HepG2 (cell line): ENCODE measurements around the gene RNU7-1. TPM values are rescaled to one million over a fixed set of nuclear protein-coding genes. Genes with fewer than 3 reads are reported as not detected.

Experiments
- ATF7 ChIP-seq, 2 experiments: fragments of 450-650 bp in 1 of 2; sonication (generic) in 1 of 2; formaldehyde crosslinking in 1 of 2; IDR thresholded peaks; 2 replicates each; pipeline versions ENCODE4 v1.4.0 to v1.6.1; 2016 to 2020; ENCODE audit warnings: antibody characterized with exemption in 1 of 2, mild to moderate bottlenecking in 1 of 2, missing genetic modification reagents in 1 of 2
- CEBPG ChIP-seq: IDR thresholded peaks from 2 replicates; pipeline ENCODE4 v1.6.1; 2016
- FOXM1 ChIP-seq: sonication (generic); formaldehyde crosslinking; IDR thresholded peaks from 2 replicates; pipeline ENCODE4 v1.5.0; 2020; ENCODE audit warnings: missing genetic modification reagents
- GTF2F1 ChIP-seq: fragments of 150-350 bp; IDR thresholded peaks from 2 replicates; pipeline ENCODE4 v1.6.1; 2014; ENCODE audit warnings: low read length
- MBD4 ChIP-seq: IDR thresholded peaks from 2 replicates; pipeline ENCODE4 v1.6.1; 2012; ENCODE audit warnings: low read length, inconsistent platforms, borderline replicate concordance
- MED1 ChIP-seq: sonication (generic); formaldehyde crosslinking; IDR thresholded peaks from 2 replicates; pipeline ENCODE4 v1.4.0; 2020; ENCODE audit warnings: missing genetic modification reagents
- PPARG ChIP-seq: conservative IDR thresholded peaks from 2 replicates; pipeline ENCODE4 v1.6.1; 2016; ENCODE audit warnings: missing biosample characterization, missing genetic modification reagents
- SRSF9 ChIP-seq: fragments of 200-400 bp; formaldehyde crosslinking; IDR thresholded peaks from 2 replicates; pipeline ENCODE4 v1.6.1; 2018; ENCODE audit warnings: borderline replicate concordance, mild to moderate bottlenecking, low read depth, low read length; ENCODE audit not compliant: insufficient read depth, poor library complexity, severe bottlenecking
- STAG1 ChIP-seq: sonication (generic); formaldehyde crosslinking; IDR thresholded peaks from 2 replicates; pipeline ENCODE4 v1.4.0; 2020; ENCODE audit warnings: missing genetic modification reagents
- WIZ ChIP-seq: sonication (generic); formaldehyde crosslinking; IDR thresholded peaks from 2 replicates; pipeline ENCODE4 v1.5.1; 2020; ENCODE audit warnings: mild to moderate bottlenecking, missing genetic modification reagents
- ZNF251 ChIP-seq: sonication (generic); formaldehyde crosslinking; IDR thresholded peaks from 2 replicates; pipeline ENCODE4 v1.9.0; 2021; ENCODE audit warnings: mild to moderate bottlenecking, missing genetic modification reagents
- ZNF264 ChIP-seq: sonication (generic); formaldehyde crosslinking; IDR thresholded peaks from 2 replicates; pipeline ENCODE4 v1.4.0; 2020; ENCODE audit warnings: missing genetic modification reagents
- ZNF782 ChIP-seq: sonication (generic); formaldehyde crosslinking; IDR thresholded peaks from 2 replicates; pipeline ENCODE4 v1.4.0; 2020; ENCODE audit warnings: missing genetic modification reagents, mild to moderate bottlenecking, borderline replicate concordance
- ZNF790 ChIP-seq: sonication (generic); formaldehyde crosslinking; IDR thresholded peaks from 2 replicates; pipeline ENCODE4 v1.8.0; 2022; ENCODE audit warnings: missing genetic modification reagents, mild to moderate bottlenecking, borderline replicate concordance
- polyA plus RNA-seq, 8 experiments: library from polyadenylated mRNA; depleted of rRNA in 3 of 8; stranded (reverse) in 7 of 8; unstranded in 1 of 8; fragments of >200 nt; fragmentation: Illumina TruSeq in 4 of 8; extraction: Trizol in 4 of 8; gene quantifications; 2 replicates each; pipeline versions ENCODE4 v1.2.1 to v1.2.3, GENCODE V29; 2011 to 2016; ENCODE audit warnings: low read depth in 4 of 8, missing spikeins in 1 of 8, mixed read lengths in 1 of 8; ENCODE audit not compliant: insufficient read depth in 1 of 8
- total RNA-seq, 5 experiments: library from RNA; depleted of rRNA; stranded (reverse); fragments of >200 nt; fragmentation: Illumina TruSeq; extraction: Trizol; gene quantifications; 2 replicates each; pipeline ENCODE4 v1.2.3, GENCODE V29; 2016; ENCODE audit warnings: low read depth in 1 of 5
- TF ChIP-seq, protein P1 (sequence below): sonication (generic); formaldehyde crosslinking; IDR thresholded peaks from 2 replicates; pipeline ENCODE4 v1.5.1; 2020; ENCODE audit warnings: missing genetic modification reagents, mild to moderate bottlenecking, borderline replicate concordance
- TF ChIP-seq, protein P2 (sequence below): sonication (generic); formaldehyde crosslinking; conservative IDR thresholded peaks from 2 replicates; pipeline ENCODE4 v1.5.0; 2020; ENCODE audit warnings: missing genetic modification reagents
- TF ChIP-seq, protein P3 (sequence below): sonication (generic); formaldehyde crosslinking; IDR thresholded peaks from 2 replicates; pipeline ENCODE4 v1.9.0; 2021; ENCODE audit warnings: missing genetic modification reagents, mild to moderate bottlenecking, borderline replicate concordance
- TF ChIP-seq, protein P4 (sequence below): sonication (generic); formaldehyde crosslinking; IDR thresholded peaks from 2 replicates; pipeline ENCODE4 v1.8.1; 2023; ENCODE audit warnings: mild to moderate bottlenecking, inconsistent platforms, moderate library complexity, missing genetic modification reagents, borderline replicate concordance
- TF ChIP-seq, protein P5 (sequence below): sonication (generic); formaldehyde crosslinking; IDR thresholded peaks from 2 replicates; pipeline ENCODE4 v1.8.1; 2023; ENCODE audit warnings: mild to moderate bottlenecking, missing genetic modification reagents, borderline replicate concordance
- TF ChIP-seq, protein P6 (sequence below): sonication (generic); formaldehyde crosslinking; conservative IDR thresholded peaks from 2 replicates; pipeline ENCODE4 v1.8.0; 2022; ENCODE audit warnings: low read depth, missing genetic modification reagents

The RNU7-1 gene
- total and polyA plus RNA-seq, 2 of the 13 experiments (the other 11 are each of a cell fraction or from before 2014, with no cell fraction given): not detected

DNA sequence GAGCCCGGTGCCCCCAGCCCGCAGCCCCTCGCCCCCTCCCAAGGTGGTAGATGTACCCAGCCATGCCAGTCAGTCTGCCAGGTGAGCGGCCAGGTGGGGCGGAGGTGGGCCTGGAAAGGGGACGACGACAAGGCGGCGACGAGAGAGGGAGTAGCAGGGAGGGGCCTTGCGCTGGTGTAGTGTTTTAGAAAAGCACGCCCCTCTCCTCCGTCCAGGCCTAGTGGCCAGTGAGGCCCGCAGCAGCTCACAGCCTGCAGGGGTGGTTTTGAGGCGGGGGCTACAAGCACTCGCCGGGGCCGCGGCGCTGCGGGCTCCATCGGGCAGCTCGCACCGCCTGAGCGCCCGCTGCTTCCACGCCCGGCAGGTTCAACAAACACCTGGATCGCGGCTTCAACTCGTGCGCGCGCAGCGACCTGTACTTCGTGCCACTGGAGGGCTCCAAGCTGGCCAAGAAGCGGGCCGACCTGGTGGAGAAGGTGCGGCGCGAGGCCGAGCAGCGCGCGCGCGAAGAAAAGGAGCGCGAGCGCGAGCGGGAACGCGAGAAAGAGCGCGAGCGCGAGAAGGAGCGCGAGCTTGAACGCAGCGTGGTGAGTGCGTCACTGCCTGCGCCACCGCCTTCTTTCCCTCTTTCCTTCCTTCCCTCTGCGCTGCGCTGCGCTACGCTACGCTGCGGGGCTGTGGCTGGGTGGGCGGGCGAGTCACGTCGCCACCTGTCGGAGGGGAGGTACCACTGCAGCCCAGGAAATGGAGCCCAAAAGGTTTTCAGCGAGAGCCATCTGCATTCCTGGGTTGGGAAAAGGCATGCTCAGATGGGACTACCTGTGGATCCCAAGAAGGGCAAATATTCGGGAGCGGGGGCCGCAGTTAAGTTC is 5.9 kb upstream of the RNU7-1 start (continued):
- TF ChIP-seq, protein P1, sequence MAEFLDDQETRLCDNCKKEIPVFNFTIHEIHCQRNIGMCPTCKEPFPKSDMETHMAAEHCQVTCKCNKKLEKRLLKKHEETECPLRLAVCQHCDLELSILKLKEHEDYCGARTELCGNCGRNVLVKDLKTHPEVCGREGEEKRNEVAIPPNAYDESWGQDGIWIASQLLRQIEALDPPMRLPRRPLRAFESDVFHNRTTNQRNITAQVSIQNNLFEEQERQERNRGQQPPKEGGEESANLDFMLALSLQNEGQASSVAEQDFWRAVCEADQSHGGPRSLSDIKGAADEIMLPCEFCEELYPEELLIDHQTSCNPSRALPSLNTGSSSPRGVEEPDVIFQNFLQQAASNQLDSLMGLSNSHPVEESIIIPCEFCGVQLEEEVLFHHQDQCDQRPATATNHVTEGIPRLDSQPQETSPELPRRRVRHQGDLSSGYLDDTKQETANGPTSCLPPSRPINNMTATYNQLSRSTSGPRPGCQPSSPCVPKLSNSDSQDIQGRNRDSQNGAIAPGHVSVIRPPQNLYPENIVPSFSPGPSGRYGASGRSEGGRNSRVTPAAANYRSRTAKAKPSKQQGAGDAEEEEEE (CRISPR knock-in tag): no peak; the same call in 1 of the 2 replicates
- TF ChIP-seq FOXM1 (CRISPR knock-in tag) (no peak), ZNF264 (CRISPR knock-in tag) (0 out of 2 replicates have a peak, but pooled peaks have one; percentile 59), WIZ (CRISPR knock-in tag) (0 out of 2 replicates have a peak, but pooled peaks have one; percentile 23), ATF7 (IDR thresholded peaks at IDR 0.05) (no peak), ATF7 (CRISPR knock-in tag; IDR thresholded peaks at IDR 0.05) (peak; percentile 53; the same call in 1 of the 2 replicates), PPARG (CRISPR knock-in tag) (peak; percentile 64; the same call in 1 of the 2 replicates), SRSF9 (no peak), ZNF790 (CRISPR knock-in tag) (peak; percentile 93; the same call in 1 of the 2 replicates), STAG1 (CRISPR knock-in tag) (peak; percentile 62), ZNF251 (no peak), ZNF782 (CRISPR knock-in tag) (peak; percentile 49; the same call in 1 of the 2 replicates), MBD4 (no peak), GTF2F1 (no peak), CEBPG (CRISPR knock-in tag) (peak; percentile 65), MED1 (CRISPR knock-in tag) (peak; percentile 81)
- TF ChIP-seq, protein P2, sequence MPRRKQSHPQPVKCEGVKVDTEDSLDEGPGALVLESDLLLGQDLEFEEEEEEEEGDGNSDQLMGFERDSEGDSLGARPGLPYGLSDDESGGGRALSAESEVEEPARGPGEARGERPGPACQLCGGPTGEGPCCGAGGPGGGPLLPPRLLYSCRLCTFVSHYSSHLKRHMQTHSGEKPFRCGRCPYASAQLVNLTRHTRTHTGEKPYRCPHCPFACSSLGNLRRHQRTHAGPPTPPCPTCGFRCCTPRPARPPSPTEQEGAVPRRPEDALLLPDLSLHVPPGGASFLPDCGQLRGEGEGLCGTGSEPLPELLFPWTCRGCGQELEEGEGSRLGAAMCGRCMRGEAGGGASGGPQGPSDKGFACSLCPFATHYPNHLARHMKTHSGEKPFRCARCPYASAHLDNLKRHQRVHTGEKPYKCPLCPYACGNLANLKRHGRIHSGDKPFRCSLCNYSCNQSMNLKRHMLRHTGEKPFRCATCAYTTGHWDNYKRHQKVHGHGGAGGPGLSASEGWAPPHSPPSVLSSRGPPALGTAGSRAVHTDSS: no peak
- TF ChIP-seq, protein P3, sequence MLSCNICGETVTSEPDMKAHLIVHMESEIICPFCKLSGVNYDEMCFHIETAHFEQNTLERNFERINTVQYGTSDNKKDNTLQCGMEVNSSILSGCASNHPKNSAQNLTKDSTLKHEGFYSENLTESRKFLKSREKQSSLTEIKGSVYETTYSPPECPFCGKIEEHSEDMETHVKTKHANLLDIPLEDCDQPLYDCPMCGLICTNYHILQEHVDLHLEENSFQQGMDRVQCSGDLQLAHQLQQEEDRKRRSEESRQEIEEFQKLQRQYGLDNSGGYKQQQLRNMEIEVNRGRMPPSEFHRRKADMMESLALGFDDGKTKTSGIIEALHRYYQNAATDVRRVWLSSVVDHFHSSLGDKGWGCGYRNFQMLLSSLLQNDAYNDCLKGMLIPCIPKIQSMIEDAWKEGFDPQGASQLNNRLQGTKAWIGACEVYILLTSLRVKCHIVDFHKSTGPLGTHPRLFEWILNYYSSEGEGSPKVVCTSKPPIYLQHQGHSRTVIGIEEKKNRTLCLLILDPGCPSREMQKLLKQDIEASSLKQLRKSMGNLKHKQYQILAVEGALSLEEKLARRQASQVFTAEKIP (CRISPR knock-in tag): no peak
- TF ChIP-seq, protein P4, sequence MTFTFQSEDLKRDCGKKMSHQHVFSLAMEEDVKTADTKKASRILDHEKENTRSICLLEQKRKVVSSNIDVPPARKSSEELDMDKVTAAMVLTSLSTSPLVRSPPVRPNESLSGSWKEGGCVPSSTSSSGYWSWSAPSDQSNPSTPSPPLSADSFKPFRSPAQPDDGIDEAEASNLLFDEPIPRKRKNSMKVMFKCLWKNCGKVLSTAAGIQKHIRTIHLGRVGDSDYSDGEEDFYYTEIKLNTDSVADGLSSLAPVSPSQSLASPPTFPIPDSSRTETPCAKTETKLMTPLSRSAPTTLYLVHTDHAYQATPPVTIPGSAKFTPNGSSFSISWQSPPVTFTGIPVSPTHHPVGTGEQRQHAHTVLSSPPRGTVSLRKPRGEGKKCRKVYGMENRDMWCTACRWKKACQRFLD (CRISPR knock-in tag): no peak
- TF ChIP-seq, protein P5, sequence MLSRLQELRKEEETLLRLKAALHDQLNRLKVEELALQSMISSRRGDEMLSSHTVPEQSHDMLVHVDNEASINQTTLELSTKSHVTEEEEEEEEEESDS: peak; percentile 89; the same call in 1 of the 2 replicates
- TF ChIP-seq, protein P6, sequence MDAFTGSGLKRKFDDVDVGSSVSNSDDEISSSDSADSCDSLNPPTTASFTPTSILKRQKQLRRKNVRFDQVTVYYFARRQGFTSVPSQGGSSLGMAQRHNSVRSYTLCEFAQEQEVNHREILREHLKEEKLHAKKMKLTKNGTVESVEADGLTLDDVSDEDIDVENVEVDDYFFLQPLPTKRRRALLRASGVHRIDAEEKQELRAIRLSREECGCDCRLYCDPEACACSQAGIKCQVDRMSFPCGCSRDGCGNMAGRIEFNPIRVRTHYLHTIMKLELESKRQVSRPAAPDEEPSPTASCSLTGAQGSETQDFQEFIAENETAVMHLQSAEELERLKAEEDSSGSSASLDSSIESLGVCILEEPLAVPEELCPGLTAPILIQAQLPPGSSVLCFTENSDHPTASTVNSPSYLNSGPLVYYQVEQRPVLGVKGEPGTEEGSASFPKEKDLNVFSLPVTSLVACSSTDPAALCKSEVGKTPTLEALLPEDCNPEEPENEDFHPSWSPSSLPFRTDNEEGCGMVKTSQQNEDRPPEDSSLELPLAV (CRISPR knock-in tag): no peak
